GM18951 (cell line): ENCODE data around the gene BLMH.
"Not testable (repeated sequence)": the region's sequence is repeated elsewhere in the genome, so short reads cannot be mapped to it uniquely, and the experiment has no call there.

Source experiments
- POLR2A ChIP-seq: IDR thresholded peaks from 4 replicates; pipeline ENCODE4 v1.6.1; 2011; ENCODE audit warnings: mild to moderate bottlenecking; ENCODE audit not compliant: insufficient read length, insufficient read depth; ENCODE audit errors: extremely low read depth
- in situ Hi-C: fragments of 300-500 bp; cut with MboI; formaldehyde crosslinking; loops from one replicate; pipeline ENCODE4 v1.12.0; 2022; ENCODE audit warnings: low sequenced_read_pairs, mixed read lengths, inconsistent platforms; ENCODE audit not compliant: unreplicated experiment

The BLMH gene

GRCh38 chr17:30210901-30211300 lies 80.8 kb downstream of the BLMH start:
- no peak for TF ChIP-seq POLR2A
- in situ Hi-C loops = no loop called here

- TF ChIP-seq POLR2A = no peak
- in situ Hi-C loops = no loop called here
These were observed 81.4 kb downstream of the BLMH start for GRCh38 chr17:30210366-30210765.

GRCh38 chr17:30209930-30210329 lies 81.8 kb downstream of the BLMH start:
- TF ChIP-seq POLR2A = no peak

GRCh38 chr17:30208214-30208613 lies 83.5 kb downstream of the BLMH start:
- TF ChIP-seq POLR2A = no peak
- in situ Hi-C loops = no loop called here

More at GRCh38 chr17:30209930-30210329, 81.8 kb downstream of the BLMH start:
- in situ Hi-C loops = no loop called here

GRCh38 chr17:30207655-30208054 lies 84.1 kb downstream of the BLMH start:
- in situ Hi-C loops = no loop called here
- TF ChIP-seq POLR2A = no peak

- TF ChIP-seq POLR2A = no peak
- in situ Hi-C loops = no loop called here
These were observed 88.2 kb downstream of the BLMH start for GRCh38 chr17:30203471-30203981.

GRCh38 chr17:30200656-30201055 lies 91.1 kb downstream of the BLMH start:
- in situ Hi-C loops = not testable (repeated sequence)

- TF ChIP-seq POLR2A = no peak
These were observed 91.6 kb downstream of the BLMH start for GRCh38 chr17:30200106-30200505.

GRCh38 chr17:30199600-30199999 lies 92.1 kb downstream of the BLMH start:
- TF ChIP-seq POLR2A = no peak
- in situ Hi-C loops = no loop called here

More at GRCh38 chr17:30200106-30200505, 91.6 kb downstream of the BLMH start:
- in situ Hi-C loops = no loop called here
